ENCODE data around the gene ABTB2.

ABTB2 gene

DNA sequence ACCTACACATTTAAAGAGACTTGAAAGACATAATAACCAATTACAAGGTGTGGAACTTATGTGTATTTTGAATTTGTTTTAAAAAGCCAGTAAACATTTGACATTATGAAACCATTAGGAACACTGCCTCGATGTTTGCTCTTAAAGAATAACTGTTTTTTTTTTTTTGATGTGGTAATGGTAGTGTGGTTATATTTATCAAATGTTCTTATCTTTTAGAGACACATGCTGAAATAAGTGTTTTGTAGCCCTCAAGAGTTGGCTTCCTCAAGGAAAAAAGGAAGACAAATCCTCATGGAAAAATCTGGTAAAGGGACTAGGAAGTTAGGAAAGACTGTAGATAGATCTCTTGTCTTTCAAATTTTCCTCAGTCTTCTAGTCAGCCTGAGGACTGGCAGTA lies 2.2 kb upstream of the ABTB2 start:
- DNase-seq (ENCODE audit: low read depth): no peak

DNA sequence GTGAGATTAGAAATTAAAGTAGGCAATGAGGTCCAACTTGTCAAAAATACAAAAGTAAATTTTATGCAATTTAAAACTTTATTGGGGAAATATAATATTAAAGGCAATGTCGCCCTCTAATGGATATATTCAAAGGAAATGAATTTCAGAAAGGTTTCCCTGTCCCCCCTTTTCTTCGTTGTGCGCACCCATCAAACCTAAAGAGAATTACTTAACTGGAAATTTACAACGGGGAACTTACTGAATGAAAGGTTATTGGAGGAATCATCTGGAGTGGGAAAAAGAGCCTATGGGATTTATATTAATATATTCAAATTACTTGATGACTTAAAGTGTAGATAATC lies 1.7 kb upstream of the ABTB2 start:
- DNase-seq (ENCODE audit: low read depth): no peak

DNA sequence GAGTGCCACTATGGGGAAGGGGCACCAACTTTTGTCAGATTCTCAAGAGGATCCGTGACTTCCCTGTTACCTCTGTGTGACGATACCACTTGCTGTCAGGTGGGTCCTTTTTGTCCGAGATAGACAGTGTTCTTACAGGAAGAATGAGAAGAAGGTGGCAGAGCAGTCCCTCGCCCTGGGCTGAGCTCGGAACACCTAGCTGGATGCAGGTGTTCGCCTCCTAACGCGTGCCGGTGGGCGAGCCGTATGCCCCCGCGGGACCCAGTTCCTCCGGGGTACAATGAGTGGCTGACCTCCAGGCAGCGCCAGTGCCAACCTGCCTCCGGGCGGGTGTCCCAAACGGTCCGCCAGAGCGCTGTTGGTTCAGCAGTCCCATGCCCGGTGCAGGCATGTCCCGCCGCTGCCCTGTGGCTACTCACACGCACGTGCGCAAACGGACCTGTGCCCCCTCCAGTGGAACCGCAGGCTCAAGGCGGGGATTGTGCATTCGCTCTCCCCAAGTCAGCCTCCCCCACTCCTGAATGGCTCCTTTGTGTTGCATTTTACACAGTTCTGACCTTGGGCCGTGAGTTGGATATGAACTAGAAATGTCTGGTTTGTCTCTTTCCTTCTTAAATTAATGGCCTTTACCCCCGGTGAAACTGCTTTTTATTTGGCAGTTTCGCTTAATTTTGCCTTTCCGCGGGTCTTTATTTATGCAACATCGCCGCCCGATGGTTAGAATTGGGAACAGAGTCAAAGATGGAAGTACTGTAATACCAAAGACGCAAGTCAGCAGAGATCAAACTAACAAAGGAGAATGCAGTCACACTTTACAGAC lies 1.1 kb upstream of the ABTB2 start:
- peak; percentile 60 for DNase-seq (ENCODE audit: low read depth)

DNA sequence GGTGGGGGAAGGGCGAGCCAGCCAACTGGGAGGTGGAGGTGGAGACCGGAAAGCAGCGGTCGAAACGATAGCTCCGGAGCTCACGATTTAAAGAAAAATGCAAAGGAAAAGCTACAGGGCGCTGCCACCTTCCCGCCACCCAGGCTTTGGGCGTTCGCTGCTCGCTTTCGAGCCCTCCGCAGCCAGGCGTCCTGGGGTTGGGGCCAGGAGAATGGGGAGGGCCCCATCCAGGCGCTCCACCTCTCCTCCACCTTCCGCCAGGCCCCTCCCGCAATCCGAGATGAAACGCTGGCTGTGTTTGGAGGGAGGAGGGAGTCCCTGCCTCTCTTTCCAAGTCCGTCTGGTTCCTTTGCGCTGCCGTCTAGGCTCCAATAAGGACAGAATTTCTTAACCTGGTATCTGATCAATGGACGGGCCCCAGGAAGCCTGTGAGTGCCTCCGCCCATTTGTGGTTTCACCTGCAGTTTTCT lies 483 bp upstream of the ABTB2 start:
- no peak for DNase-seq (ENCODE audit: low read depth)

DNA sequence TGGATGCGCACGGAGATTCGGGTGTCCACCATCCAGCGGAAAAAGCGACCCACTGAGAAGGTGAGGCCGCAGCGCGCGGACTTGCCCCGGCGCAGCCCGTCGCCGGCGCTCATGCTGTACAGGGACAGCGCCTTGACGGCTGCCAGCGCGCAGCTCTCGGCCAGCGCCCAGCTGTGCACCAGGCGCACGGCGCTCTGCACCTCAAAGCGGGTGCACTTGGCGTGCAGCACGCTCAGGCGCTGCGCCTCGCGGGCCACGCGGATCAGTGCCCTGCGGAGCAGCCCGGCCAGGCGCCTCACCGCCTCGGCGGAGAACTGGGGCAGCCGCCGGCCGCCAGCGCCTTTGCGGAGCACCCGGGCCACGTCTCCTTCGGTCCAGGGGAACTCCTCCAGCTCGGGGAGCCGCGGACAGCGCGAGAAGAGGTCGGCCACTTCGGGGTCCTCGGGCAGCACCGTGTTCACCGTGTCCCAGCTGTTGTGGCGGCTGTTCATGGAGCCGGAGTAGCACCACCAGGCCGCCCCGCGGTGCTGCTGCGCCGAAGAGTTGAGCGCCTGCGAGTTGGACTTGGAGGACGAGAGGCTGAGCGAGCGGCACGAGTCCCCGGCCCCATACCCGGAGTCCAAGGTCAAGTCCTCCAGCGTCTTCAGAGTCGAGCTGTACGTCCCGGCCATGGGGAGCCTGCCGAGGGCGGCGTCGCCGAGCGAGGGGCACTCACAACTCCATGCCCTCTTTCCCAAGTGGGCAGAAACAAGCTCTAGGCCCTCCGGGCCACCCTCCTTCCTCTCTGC lies 703 bp downstream of the ABTB2 start:
- DNase-seq (ENCODE audit: low read depth): peak; percentile 56

DNA sequence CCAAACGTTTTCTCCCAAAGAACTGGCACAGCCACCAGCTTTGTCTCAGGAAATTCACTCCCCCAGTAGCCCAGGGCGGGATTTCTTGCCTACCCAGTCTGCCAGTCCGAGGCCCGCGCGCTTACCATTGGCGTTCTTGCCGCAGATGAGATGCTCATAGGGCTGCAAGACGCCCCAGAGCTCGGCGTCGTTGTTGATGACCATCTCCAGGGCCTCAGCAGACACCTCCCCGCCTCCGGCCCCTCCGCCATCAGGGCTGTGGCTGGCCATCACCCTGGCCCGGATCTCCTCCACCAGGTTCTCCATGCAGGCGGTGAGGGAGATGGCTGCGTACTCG lies 1.3 kb downstream of the ABTB2 start:
- no peak for DNase-seq (ENCODE audit: low read depth)

DNA sequence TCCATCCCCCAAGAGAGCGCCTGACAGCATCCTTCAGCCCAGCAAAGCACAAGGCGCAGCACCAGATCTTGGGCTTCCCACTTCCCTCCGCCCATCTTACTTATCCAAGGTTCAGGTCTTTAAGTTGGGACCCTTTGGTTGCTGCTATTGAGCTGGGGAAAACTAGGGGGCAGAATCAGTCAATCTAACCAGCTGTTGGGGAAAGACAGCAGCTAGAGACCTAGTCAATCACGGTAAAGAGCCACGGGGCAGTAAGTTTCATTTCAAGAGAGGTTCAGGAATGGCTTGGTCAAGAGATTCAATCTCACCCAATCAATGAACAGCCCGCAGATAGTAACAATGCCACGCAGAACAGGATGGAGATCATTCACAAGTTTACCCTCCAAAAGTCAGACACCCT lies 1.7 kb downstream of the ABTB2 start:
- DNase-seq (ENCODE audit: low read depth): no peak

DNA sequence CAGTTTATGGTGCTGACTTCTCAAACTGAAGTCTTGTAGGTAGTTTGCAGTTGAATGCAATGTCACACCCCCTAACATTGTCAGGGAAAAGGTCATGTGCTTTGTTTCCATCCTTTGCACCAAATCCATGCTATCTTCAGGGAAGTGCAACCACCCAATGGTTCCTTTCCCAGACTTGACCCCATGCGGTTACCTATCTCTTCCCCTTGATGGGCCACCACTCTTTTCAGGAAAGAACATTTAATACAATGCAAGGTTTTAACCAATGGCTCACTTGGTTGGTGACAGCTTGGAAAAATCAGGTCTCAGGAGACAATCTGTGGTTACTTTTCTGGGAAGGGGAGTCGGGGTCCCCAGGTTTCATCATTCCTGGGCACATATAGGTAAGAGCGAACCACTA lies 2.1 kb downstream of the ABTB2 start:
- no peak for DNase-seq (ENCODE audit: low read depth)

DNA sequence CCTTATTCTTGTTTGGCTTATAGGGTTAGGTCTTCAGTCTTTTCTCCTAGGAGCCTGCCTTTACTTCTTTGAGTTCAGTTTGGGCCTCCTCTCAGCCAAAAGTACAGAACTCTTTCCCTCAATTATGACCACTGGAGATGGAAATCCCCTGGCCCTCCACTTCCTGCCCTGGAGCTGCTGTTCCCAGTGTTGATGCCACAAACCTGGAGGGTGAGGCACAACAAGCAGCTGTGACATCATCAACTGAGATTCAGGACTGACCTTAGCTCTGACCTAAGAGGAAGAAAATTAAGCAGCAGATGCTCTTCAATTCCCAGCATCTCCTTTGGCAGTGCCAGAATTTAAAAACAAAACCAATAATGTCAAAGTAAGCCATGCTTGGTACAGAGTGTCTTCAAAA lies 3.0 kb downstream of the ABTB2 start:
- no peak for DNase-seq (ENCODE audit: low read depth)

DNA sequence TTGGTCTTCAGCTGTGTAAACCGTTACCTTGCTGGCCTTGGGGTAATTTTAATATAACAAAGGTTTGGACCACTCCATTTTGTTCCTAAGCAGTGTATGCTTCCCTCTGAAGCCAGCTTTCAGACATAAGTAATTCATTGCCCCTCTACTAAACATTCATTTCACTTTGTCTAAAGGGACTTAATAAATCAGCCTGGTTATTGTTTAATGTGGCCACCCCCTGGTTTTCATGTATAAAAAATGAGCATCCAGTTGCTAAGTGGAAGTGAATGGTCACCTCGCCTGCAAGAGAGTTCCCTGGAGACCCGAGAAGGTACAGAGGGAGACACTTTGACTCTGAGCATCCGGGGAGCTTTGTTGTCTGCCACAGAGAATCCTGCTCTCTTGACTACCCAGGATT lies 3.9 kb downstream of the ABTB2 start:
- no peak for DNase-seq (ENCODE audit: low read depth)

DNA sequence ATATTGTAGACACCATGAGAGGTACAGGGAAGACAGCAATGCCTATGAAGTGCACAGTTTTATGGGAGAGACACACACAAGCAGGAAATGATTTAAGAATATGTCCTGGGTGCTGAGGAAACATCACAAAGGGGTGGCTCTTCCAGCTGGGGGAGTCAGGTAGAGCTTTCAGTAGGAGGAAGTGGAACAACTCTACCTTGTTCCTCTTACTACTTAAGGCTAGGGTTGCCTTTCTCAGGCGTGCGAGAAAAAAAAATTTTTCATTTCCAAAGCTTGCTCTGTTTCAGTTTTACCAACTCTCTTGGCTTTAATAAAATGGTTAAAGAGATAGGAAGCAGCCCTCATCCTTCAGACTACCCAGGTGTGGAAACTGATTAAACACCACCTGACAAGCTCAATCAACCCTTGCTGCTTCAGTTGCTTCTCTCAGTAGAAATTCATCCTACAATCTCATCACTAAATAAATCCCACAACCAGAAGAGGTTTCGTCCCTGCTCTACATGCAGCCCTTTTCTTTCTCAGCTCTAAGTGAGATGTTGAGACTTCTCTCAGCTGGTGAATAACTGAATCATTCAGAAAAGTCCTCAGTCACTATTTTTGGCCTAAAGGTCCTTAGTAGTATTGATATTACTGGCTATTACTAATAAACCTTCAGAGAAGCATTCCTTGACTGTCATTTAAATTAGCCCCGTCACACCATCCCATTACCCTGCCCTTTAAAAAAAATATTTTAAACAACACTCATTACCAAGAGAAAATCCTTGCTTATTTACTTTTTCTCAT lies 5.9 kb downstream of the ABTB2 start:
- no peak for DNase-seq (ENCODE audit: low read depth)

DNA sequence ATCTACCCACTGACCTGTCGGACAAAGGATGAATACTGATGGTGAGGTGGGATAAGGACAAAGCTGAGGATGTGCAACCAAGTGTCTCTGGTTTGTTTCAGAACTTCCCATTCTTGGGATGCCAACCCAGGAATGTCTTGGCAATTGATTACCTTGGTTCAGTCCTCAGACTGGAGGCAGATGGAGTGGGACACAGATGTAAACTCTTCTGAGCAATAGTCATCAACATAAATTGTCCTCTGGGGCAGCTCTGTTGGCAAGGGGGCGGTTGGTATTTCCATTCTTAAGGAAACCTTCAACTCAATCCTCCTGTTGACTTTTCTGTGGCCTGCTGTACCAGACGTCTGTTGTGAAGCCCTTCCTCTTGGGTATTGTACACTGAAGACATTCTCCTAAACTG lies 6.8 kb downstream of the ABTB2 start:
- no peak for DNase-seq (ENCODE audit: low read depth)

DNA sequence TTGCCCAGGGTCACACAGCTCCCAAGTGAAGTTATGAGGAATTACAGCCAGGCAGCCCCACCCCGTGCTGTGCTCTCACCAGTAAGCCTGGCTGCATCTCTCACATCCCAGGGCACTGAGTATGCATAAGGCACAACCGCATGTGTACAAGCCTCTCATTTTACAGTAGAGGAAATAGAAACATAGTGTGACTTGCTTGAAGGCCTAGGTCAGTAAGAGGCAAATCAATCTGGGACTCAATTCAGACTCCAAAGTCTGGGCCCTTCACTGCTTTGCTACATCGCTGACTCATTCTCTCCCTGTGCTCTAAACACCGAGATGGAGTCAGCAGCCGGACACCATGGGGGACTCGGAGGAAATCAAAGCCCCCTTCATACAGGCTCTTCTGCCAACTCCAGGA lies 7.9 kb downstream of the ABTB2 start:
- no peak for DNase-seq (ENCODE audit: low read depth)

DNA sequence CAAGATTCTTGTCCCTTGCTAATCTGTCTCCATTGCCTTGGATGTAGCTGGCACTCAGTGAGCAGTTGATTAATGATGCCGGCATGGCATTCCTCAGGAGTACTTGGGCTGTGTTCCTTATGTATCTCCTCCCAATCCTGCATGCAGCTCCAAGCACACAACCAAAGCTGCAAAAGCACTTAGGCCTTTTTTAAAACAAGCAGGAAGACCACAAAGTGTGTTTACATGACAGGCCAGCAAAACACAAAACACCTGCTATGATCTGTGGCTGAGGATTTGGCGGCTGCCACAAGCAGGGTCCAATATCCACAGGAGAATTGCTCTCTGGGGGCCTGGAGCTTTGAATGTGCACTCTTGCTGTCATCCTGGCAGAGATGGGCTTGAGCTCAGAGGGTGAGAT lies 8.9 kb downstream of the ABTB2 start:
- DNase-seq (ENCODE audit: low read depth): no peak

DNA sequence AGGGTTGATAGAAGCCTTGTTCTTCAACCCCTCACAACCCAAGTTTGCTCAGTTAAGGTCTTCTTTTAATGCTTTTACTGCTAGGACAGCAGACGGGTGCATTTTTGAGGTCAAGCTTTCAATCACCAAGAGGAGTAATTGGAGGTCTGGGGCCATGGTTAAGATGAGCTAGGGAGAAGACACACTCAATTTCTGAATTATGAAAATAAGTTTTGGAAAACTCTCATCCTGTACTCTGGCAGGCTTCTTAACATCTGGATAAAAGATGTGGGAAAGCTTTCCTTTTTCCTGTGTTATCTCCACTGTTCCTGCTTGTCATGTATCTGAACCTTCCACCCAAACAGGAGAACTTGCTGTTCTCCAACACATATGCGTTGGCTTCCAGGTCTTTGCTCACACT lies 9.7 kb downstream of the ABTB2 start:
- no peak for DNase-seq (ENCODE audit: low read depth)

DNA sequence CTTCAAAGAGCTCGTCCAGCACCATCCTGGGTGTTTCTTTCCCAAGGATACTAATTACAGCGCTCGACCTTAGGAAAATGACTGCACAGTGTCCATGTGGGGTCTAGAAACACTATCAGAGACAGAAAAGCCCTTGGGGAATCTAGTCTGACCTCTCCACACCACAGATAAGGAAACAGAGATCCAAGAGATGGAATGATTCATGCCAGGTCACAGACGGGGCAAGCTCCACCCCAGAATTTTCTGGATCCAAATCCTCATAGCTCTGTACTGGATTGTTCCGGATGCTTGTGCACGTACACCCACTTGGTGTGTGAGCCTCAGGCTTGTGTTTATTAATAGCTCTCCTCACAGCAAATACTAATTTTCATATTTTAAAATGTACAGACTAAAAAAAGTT lies 11.3 kb downstream of the ABTB2 start:
- DNase-seq (ENCODE audit: low read depth): no peak

DNA sequence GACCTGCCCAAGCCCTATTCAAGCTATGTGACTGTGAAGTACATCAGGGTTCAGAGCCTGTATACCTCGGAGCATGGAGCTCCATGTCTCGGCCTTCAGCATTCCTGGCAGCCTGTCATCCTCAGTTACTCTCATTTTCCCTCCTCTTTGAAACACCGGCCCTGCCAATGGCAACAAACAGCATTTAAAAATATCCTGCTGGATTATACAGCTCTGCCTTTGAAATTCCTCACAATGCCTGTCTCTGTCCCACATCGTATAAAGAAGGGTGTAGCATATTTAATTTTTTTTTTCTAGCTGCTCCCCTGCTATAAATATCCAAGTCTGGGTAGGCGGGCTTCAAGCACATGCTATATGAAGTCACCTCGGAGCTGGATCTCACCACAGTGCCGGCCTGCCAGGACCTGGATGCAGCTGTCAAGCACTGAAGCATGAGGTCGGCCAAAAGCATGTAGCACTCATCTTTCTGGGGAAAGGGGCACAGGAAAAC lies 11.8 kb downstream of the ABTB2 start:
- no peak for DNase-seq (ENCODE audit: low read depth)

DNA sequence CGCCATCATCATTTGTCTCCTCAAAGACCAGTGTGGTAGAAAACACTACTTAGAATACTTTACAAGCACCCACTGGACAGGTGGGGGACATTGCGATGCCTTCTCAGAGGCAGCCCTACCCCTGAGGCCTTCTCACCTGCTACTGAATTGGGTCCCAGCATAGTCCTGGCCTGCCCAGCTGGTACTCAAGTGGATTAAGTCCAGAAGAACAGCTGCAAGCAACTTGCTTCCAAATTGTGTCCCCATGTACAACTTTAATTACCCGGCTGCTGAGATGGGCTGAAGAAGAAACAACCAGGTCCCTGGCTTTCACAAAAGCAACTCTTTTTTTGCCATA lies 12.3 kb downstream of the ABTB2 start:
- no peak for DNase-seq (ENCODE audit: low read depth)

DNA sequence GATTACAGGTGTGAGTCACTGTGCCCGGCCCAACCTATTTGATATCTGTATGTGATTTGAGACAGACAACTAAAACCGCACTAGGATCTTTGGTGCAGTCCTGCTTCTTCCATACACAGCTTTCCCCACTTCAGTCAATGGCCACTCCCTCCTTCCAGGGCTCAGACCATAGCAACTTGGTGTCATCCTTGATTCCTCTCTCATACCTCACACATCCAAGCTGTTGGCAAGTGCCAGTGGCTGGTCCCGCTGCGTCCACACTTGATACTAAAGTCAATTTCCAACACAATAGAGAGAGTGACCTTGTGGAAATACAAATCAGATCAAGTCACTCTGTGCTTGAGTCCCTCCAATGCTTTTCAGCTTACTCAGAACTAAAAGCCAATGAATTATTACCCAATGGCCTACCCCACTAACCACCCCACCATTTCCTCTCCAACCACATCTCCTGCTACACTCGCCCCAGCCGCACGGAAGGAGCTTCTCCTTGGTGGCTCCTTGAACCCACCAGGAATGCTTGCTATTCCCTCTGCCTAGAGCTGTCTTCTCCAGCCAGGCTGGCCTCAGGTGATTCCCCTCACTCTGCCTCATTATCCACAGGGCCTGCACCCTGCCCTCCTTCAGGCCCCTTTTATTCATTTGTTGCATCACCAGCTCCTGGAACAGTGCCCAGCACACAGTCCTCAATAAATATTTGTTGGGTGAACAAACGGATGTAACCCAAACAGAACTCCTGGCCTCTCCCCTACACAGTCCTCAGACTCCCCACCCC lies 12.9 kb downstream of the ABTB2 start:
- DNase-seq (ENCODE audit: low read depth): peak; percentile 46

DNA sequence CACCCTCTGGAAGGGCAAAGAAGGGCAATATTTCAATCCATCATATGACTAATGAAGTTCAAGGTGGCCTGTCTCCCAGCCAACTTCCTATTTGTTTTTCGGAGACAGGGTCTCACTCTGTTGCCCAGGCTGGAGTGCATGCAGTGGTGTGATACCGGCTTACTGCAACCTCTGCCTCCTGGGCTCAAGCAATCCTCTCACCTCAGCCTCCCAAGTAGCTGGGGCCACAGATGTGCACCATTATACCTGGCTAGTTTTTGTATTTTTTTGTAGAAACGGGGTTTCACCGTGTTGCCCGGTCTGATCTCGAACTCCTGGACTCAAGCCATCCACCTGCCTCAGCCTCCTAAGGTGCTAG lies 13.4 kb downstream of the ABTB2 start:
- DNase-seq (ENCODE audit: low read depth): no peak

DNA sequence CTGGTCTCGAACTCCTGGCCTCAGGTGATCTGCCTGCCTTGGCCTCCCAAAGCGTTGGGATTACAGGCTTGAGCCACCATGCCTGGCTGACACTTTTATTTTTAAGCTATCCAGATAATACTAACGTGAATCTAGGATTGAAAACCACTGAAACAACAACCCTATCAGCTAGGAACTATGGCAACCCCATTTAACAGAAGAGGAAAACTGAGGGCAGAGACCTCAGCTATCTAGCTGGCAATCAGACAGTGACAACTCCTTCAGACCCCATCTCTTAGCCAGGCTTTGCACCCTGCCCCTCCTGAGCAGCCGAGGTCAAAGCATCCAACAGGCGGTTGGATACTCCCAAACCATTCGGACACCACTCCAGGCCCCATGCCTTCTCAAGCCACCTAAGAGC lies 14.1 kb downstream of the ABTB2 start:
- DNase-seq (ENCODE audit: low read depth): no peak

DNA sequence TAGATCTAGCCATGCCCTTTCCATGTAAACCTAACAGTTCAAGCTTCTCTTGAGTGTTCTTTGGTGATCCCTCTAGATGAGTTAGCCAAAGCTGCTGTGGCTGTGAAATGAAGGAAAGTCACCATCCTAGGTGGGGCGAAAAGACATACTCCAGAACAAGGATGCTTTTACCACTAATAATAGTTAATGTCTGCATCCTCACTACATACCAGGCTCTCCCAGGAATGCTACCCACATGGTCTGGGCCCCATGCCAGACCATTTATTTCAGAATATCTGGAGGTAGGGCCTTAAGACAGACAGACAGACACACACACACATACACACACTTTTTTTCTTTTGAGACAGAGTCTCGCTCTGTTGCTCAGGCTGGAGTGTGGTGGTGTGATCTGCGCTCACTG lies 14.7 kb downstream of the ABTB2 start:
- DNase-seq (ENCODE audit: low read depth): peak; percentile 41

Measured in fibroblast of gingiva (primary cell).